Prostate gland (tissue), 2 donors: ENCODE data around the gene RANBP9.

Experiments
- POLR2A ChIP-seq: fragments of 450-650 bp; IDR thresholded peaks from one replicate; pipeline ENCODE4 v1.6.1; 2016; ENCODE audit warnings: antibody characterized with exemption, mild to moderate bottlenecking
- POLR2AphosphoS5 ChIP-seq: sonication (generic); formaldehyde crosslinking; IDR thresholded peaks from one replicate; pipeline ENCODE4 v1.6.1; 2017; ENCODE audit warnings: antibody characterized with exemption
- TF ChIP-seq, protein P1 (sequence below), 4 experiments: fragments of 200-600 bp in 2 of 4; fragments of 450-650 bp in 2 of 4; sonication (generic) in 2 of 4; IDR thresholded peaks; 1 replicate in 3 of 4; 2 replicates in 1 of 4; pipeline ENCODE4 v1.5.1; 2016 to 2019; ENCODE audit warnings: antibody characterized with exemption in 4 of 4, mild to moderate bottlenecking in 2 of 4, moderate library complexity in 2 of 4

DNA sequence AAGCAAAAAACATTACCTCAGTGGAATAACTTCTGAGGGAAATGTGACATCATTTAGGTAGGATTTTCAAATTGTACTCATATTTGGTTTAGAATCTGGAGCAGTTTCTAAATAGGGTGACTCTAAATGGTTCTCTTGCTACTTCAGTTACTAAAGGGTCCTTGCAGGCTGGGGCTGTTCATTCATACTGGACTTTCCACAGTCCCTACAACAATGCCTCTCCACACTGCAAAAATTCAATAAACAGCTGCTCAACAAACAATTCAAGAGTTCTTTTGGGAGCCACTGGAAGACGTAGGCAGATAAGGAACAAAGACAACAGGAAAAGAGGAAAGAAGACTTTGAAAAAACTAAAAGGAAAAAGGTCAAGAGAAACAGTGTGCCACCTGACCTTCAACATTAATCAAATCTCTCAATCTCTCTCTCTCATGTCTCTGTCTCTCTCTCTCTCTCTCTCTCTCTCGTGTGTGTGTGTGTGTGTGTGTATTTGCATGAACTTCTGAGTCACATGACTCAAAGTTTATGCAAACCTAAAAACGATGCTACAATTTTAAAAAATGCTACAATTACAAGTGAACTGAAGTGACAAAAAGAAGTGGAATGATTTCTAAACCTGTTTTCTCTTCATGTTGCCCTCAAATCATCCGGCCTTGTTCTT lies 82.0 kb downstream of the RANBP9 start:
- TF ChIP-seq, protein P1, sequence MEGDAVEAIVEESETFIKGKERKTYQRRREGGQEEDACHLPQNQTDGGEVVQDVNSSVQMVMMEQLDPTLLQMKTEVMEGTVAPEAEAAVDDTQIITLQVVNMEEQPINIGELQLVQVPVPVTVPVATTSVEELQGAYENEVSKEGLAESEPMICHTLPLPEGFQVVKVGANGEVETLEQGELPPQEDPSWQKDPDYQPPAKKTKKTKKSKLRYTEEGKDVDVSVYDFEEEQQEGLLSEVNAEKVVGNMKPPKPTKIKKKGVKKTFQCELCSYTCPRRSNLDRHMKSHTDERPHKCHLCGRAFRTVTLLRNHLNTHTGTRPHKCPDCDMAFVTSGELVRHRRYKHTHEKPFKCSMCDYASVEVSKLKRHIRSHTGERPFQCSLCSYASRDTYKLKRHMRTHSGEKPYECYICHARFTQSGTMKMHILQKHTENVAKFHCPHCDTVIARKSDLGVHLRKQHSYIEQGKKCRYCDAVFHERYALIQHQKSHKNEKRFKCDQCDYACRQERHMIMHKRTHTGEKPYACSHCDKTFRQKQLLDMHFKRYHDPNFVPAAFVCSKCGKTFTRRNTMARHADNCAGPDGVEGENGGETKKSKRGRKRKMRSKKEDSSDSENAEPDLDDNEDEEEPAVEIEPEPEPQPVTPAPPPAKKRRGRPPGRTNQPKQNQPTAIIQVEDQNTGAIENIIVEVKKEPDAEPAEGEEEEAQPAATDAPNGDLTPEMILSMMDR (IDR thresholded peaks at IDR 0.05), result no peak
- TF ChIP-seq POLR2A, result no peak
- no peak for TF ChIP-seq POLR2AphosphoS5
